MCF 10A (cell line): Measurements from ENCODE around the gene GLP2R. TPM values are rescaled to one million over a fixed set of nuclear protein-coding genes. Genes with fewer than 3 reads are reported as not detected.

ENCODE experiments used
- BruUV-seq: library from RNA; stranded (reverse); fragments of 400-500 nt; replicated peaks from 2 replicates; lab custom pipeline; 2021; lab: Mats Ljungman, UMichigan
- CTCF ChIA-PET: fragments of 300-600 bp; sonication (Branson Sonifier 250); formaldehyde crosslinking; extraction: SDS; loops from one replicate; lab custom pipeline; 2021; ENCODE audit warnings: antibody characterized with exemption, inconsistent platforms; lab: Yijun Ruan, JAX
- POLR2A ChIA-PET: fragments of 300-600, 350-650 bp; sonication (Branson Sonifier 250); formaldehyde crosslinking; extraction: SDS; loops from one replicate; lab custom pipeline; 2020; ENCODE audit warnings: antibody characterized with exemption, inconsistent platforms; lab: Yijun Ruan, JAX
- DNase-seq: peaks from one replicate; pipeline ENCODE4 v3.0.0-alpha.2; 2018; ENCODE audit not compliant: unreplicated experiment
- H3K27ac Mint-ChIP-seq: one replicate; pipeline ENCODE4 v1.8.0; 2022; ENCODE audit warnings: mild to moderate bottlenecking, low read depth, mixed read lengths; ENCODE audit not compliant: unreplicated experiment
- H3K27me3 Mint-ChIP-seq: one replicate; pipeline ENCODE4 v1.8.0; 2022; ENCODE audit warnings: mixed read lengths; ENCODE audit not compliant: insufficient read depth, unreplicated experiment
- H3K36me3 Mint-ChIP-seq: one replicate; pipeline ENCODE4 v1.8.0; 2022; ENCODE audit warnings: mild to moderate bottlenecking, moderate library complexity, mixed read lengths; ENCODE audit not compliant: insufficient read depth, unreplicated experiment
- H3K4me1 Mint-ChIP-seq: one replicate; pipeline ENCODE4 v1.8.0; 2022; ENCODE audit warnings: mixed read lengths; ENCODE audit not compliant: insufficient read depth, unreplicated experiment
- H3K4me3 Mint-ChIP-seq: one replicate; pipeline ENCODE4 v1.8.0; 2022; ENCODE audit warnings: mild to moderate bottlenecking, moderate library complexity, mixed read lengths; ENCODE audit not compliant: unreplicated experiment
- H3K9me3 Mint-ChIP-seq: one replicate; pipeline ENCODE4 v1.8.0; 2022; ENCODE audit warnings: mixed read lengths; ENCODE audit not compliant: unreplicated experiment
- intact Hi-C: fragments of 100-400 bp; cut with micrococcal nuclease; formaldehyde crosslinking; loops from 2 replicates; pipeline ENCODE4 v1.14.1; 2022
- total RNA-seq: library from RNA; stranded (reverse); gene quantifications from 2 replicates; pipeline ENCODE4 v1.2.3, GENCODE V29; 2022
- TF ChIP-seq, protein P1 (sequence below): fragments of 200-600 bp; IDR thresholded peaks from one replicate; pipeline ENCODE4 v1.8.0; 2022; ENCODE audit warnings: antibody characterized with exemption, mild to moderate bottlenecking; ENCODE audit not compliant: unreplicated experiment

GLP2R gene
- total RNA-seq, 1 experiment from 2014 or later, result 0.09 TPM

DNA sequence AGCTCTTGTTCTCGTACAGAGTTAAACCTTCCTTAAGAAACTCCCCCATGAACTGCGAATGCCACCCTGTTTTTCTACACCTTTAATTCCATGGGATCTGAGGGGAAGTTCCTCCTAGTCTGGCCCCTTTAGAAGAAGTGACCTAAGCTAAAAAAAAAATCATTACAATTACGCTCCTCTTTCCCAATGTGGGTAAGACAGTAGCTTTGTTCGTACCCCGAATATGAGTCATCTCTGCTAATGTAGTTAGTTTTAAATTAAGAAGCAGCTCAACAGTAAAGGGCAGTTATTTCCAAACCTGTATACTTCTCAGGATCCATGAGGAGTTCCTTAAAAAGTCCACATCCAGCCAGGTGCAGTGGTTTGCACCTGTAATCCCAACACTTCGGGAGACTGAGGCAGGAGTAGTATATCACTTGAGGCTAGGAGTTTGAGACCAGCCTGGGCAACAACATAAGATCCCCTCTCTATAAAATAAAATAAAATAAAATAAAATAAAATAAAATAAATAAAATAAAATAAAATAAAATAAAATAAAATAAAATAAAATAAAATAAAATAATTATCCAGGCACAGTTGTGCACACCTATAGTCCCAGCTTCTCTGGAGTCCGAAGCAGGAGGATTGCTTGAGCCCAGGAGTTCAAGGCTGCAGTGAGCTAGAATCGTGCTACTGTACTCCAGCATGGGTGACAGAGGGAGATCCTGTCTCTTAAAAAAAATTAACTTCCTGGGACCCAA is 53.2 kb downstream of the GLP2R start:
- ChIA-PET CTCF (interaction anchor here (0.6 to 1.0 kb wide), 3 partner anchors 11 to 150 kb away, joined by 4 to 6 read pairs (median 5); no protein-coding TSS in a partner anchor), POLR2A (interaction anchor here (0.6 kb wide), 1 partner anchor 147 kb away, joined by 3 read pairs; no protein-coding TSS in a partner anchor)
- intact Hi-C loops, result no loop called here
- Mint-ChIP-seq H3K27me3 (no peaks in the 10 kb centered on the region), H3K27ac (no peak overlapping the region), H3K36me3 (no peaks in the 10 kb centered on the region), H3K9me3 (peaks cover 10% of the 10 kb centered on the region), H3K4me1 (peaks cover 4% of the 10 kb centered on the region), H3K4me3 (no peak overlapping the region)
- no TSS peak for BruUV-seq
- TF ChIP-seq, protein P1, sequence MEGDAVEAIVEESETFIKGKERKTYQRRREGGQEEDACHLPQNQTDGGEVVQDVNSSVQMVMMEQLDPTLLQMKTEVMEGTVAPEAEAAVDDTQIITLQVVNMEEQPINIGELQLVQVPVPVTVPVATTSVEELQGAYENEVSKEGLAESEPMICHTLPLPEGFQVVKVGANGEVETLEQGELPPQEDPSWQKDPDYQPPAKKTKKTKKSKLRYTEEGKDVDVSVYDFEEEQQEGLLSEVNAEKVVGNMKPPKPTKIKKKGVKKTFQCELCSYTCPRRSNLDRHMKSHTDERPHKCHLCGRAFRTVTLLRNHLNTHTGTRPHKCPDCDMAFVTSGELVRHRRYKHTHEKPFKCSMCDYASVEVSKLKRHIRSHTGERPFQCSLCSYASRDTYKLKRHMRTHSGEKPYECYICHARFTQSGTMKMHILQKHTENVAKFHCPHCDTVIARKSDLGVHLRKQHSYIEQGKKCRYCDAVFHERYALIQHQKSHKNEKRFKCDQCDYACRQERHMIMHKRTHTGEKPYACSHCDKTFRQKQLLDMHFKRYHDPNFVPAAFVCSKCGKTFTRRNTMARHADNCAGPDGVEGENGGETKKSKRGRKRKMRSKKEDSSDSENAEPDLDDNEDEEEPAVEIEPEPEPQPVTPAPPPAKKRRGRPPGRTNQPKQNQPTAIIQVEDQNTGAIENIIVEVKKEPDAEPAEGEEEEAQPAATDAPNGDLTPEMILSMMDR, result no peak
- DNase-seq, result peak; percentile 45

- H3K9me3 Mint-ChIP-seq, result peaks cover 10% of the 10 kb centered on the region
- no peak overlapping the region for H3K27ac Mint-ChIP-seq
- peak; percentile 80 for DNase-seq
- CTCF ChIA-PET, result interaction anchor here (0.6 kb wide), 1 partner anchor 358 kb away, joined by 3 read pairs; no protein-coding TSS in a partner anchor
- H3K36me3 Mint-ChIP-seq, result no peaks in the 10 kb centered on the region
- H3K4me3 Mint-ChIP-seq, result no peak overlapping the region
- TF ChIP-seq, protein P1, result no peak
- no peaks in the 10 kb centered on the region for H3K27me3 Mint-ChIP-seq
- BruUV-seq, result no TSS peak
- intact Hi-C loops, result no loop called here
- POLR2A ChIA-PET, result no interaction called here
- peaks cover 4% of the 10 kb centered on the region for H3K4me1 Mint-ChIP-seq
Measured at GRCh38 chr17:9880582-9880999, 54.9 kb downstream of the GLP2R start.

DNA sequence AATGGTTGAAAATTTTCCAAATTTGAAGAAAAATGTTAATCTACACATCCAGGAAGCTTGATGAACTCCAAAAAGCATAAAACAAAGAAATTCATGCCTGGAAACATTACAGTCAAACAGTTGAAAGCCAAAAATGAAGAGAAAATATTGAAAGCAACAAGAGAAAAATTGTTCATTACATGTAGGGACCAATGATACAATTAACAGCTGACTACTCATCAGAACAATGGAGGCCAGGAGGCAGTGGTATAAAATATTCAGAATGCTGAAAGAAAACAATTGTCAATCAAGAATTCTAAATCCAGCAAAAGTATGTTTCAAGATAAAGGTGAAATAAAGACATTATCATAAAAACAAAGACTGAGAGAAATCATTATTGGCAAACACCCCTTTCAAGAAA is 57.7 kb downstream of the GLP2R start:
- Mint-ChIP-seq H3K4me1 (peaks cover 4% of the 10 kb centered on the region), H3K4me3 (no peak overlapping the region), H3K27ac (no peak overlapping the region), H3K27me3 (no peaks in the 10 kb centered on the region), H3K9me3 (peaks cover 10% of the 10 kb centered on the region), H3K36me3 (no peaks in the 10 kb centered on the region)
- CTCF ChIA-PET, result interaction anchor here (1.1 kb wide), 1 partner anchor 45 kb away, joined by 5 read pairs; no protein-coding TSS in a partner anchor
- TF ChIP-seq, protein P1, result no peak
- intact Hi-C loops, result no loop called here
- BruUV-seq, result no TSS peak
- no peak for DNase-seq
- POLR2A ChIA-PET, result interaction anchor here (0.7 kb wide), 1 partner anchor 238 kb away, joined by 3 read pairs; no protein-coding TSS in a partner anchor

DNA sequence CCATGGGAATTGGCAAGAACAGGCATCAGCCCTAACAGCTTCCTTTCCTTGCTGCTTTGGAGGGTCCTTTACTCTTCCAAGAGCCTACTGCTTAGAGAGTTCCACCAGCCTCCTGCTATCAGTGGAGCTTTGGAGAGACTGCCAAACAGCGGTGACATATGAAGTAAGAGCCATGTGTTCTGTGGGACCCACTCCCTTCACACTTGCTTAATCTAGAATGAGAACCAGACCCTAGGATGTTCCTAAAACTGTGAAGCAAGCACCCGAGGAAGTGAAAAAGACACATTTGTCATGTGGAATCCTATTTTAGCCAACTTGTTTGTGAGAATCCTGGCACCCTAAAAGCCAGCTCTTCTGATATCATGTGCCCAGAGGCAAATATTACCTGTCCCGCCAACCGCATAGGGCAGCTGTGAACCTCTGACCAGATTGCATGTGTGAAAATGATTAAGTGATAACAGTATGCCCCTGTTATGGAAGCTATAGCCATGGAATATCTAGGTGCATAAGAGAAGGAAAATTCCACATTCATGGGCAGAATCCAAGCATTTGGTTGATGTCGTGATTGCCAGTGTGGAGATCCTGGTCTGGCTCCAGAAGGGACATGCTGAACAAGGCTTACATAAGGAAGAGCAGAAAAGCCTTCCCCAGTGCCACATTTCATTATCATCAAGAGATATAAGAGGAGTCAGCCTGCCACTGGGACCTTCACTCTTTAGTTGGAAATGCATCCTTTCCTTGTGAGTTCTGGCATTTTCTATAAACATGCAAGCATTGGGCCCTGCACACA is 60.6 kb downstream of the GLP2R start:
- BruUV-seq, result no TSS peak
- no peak for DNase-seq
- POLR2A ChIA-PET, result no interaction called here
- Mint-ChIP-seq H3K27ac (no peak overlapping the region), H3K36me3 (peaks cover 6% of the 10 kb centered on the region), H3K4me1 (peaks cover 5% of the 10 kb centered on the region), H3K4me3 (no peak overlapping the region), H3K9me3 (peaks cover 10% of the 10 kb centered on the region), H3K27me3 (no peaks in the 10 kb centered on the region)
- CTCF ChIA-PET, result no interaction called here
- TF ChIP-seq, protein P1, result no peak
- intact Hi-C loops, result no loop called here
